Activated CD4-positive, alpha-beta memory T cell treated with anti-CD3 and anti-CD28 coated beads, Interleukin-2, amount 10 ng/mL, durations not matched to agents 7 days and 5 days (primary cell): ENCODE measurements around the gene ASPG. TPM values are rescaled to one million over a fixed set of nuclear protein-coding genes. Genes with fewer than 3 reads are reported as not detected.

Source experiments
- CTCF ChIA-PET: fragments of 350-600 bp; sonication (Branson Sonifier 250); formaldehyde crosslinking; loops from one replicate; lab custom pipeline; 2021; ENCODE audit warnings: antibody characterized with exemption, inconsistent platforms; lab: Charles Lee
- POLR2A ChIA-PET: fragments of 350-600 bp; sonication (Branson Sonifier 250); formaldehyde crosslinking; loops from one replicate; lab custom pipeline; 2021; ENCODE audit warnings: antibody characterized with exemption; lab: Charles Lee
- DNase-seq: peaks from one replicate; pipeline ENCODE4 v3.0.0-alpha.2; 2020
- H3K27ac Mint-ChIP-seq: one replicate; pipeline ENCODE4 v1.8.0; 2021; ENCODE audit warnings: mild to moderate bottlenecking, mixed read lengths
- H3K27me3 Mint-ChIP-seq: one replicate; pipeline ENCODE4 v1.8.0; 2021; ENCODE audit warnings: mixed read lengths
- H3K36me3 Mint-ChIP-seq: one replicate; pipeline ENCODE4 v1.8.0; 2021; ENCODE audit warnings: low read depth, mixed read lengths
- H3K4me1 Mint-ChIP-seq: one replicate; pipeline ENCODE4 v1.8.0; 2021; ENCODE audit warnings: mixed read lengths
- H3K4me3 Mint-ChIP-seq: one replicate; pipeline ENCODE4 v1.8.0; 2021; ENCODE audit warnings: mild to moderate bottlenecking, mixed read lengths
- H3K9me3 Mint-ChIP-seq: one replicate; pipeline ENCODE4 v1.8.0; 2021; ENCODE audit warnings: mixed read lengths
- total RNA-seq, 2 experiments: library from RNA; stranded (reverse); gene quantifications; one replicate each; pipeline ENCODE4 v1.2.3, GENCODE V29; 2021

The ASPG gene
- total RNA-seq, 2 experiments from 2014 or later: not detected

DNA sequence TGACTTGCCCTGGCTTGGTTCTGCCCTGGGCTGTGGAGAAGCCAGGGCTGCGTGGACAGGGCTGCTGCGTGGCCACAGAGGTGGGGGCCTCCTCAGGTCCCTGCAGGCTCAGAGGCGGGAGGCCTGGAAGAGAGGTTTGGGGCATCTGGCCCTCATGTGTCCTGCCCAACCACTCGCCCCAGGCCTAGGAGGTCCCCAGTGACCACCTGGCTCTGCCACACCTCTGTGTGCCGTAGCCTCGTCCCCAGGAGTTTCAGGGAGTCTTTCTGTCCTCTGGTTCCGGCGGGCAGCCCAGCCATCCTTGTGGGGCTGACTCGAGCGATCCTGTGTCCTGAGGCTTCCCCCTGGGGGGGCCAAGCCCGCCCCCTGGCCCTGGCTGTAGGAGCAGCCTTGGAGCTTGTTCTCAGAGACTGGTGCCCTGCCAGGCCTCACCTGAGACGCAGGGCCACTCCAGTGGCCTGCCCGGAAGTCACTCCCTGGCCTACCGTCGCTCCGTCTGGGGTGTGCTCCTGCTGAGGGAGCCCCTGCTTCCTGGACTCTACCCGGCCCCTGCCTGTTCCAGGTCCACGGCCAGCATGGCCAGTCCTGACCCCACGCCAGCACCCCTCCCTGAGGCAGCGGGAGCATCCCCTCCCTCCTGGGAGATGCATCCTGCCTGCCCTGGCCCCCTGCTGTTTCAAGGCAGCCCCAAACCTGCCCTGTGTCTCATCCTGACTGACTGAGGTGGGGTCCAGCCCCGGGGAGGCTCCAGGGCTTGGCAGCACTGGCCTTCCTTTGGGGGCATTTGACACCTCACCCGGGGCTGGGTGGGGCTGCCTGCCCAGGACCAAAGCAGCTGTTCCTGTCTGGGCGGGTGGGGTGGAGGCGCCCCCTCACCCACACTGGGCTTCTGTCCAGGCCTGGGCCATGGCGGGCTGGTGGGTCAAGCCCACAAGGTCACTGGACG, 13.9 kb downstream of the ASPG start:
- no peaks in the 10 kb centered on the region for H3K27me3 Mint-ChIP-seq
- H3K36me3 Mint-ChIP-seq: no peaks in the 10 kb centered on the region
- POLR2A ChIA-PET: no interaction called here
- CTCF ChIA-PET: no interaction called here
- H3K9me3 Mint-ChIP-seq: no peaks in the 10 kb centered on the region
- peaks cover 3% of the 10 kb centered on the region for H3K4me1 Mint-ChIP-seq
- H3K27ac Mint-ChIP-seq: no peak overlapping the region
- DNase-seq: no peak
- H3K4me3 Mint-ChIP-seq: no peak overlapping the region

DNA sequence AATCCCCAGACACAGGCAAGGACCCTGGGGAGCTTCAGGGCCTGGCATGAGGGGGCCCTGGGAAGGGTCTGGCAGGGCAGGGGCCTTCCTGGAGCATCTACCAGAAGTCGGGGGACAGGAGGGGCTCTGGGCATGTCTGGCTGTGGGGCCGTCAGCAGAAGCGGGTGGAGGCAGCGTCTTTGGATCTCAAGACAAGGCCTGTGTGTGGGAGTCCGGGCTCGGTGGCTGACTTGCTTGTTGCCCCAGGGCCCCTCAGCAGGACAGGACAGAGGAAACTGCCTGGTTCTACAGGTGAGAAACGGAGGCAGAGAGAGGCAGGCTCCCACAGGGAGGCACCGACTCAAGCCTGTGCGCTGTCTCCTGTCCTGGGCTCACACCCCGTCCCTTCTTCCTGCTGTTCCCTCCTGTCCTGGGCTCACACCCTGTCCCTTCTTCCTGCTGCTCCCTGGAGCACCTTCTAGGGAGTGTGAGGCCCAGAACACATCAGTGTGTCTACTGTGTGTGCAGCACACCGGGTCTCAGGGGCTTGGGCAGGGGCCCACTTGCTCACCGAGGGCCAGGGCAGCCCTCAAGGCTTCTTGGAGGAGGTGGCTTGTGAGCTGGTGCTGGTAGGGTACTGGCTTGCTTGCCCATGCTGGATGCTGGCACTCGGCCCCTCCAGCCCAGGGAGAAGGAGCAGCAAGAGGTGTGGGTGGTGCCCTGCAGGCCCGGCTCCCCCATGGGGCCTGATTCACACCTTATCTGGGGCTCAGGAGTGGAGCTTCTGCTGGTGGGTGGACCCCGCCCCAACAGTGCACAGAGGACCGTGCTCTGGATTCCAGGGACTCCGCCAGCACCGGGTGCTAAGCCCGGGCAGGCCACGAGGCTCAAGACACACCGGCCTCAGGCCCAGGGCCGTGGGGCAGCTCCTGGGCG, 14.9 kb downstream of the ASPG start:
- CTCF ChIA-PET: interaction anchor here (0.9 kb wide), 1 partner anchor 22 kb away, joined by 3 read pairs; no protein-coding TSS in a partner anchor
- H3K9me3 Mint-ChIP-seq: no peaks in the 10 kb centered on the region
- no peak for DNase-seq
- POLR2A ChIA-PET: no interaction called here
- no peaks in the 10 kb centered on the region for H3K27me3 Mint-ChIP-seq
- H3K36me3 Mint-ChIP-seq: no peaks in the 10 kb centered on the region
- H3K4me3 Mint-ChIP-seq: no peak overlapping the region
- no peaks in the 10 kb centered on the region for H3K4me1 Mint-ChIP-seq
- H3K27ac Mint-ChIP-seq: no peak overlapping the region

DNA sequence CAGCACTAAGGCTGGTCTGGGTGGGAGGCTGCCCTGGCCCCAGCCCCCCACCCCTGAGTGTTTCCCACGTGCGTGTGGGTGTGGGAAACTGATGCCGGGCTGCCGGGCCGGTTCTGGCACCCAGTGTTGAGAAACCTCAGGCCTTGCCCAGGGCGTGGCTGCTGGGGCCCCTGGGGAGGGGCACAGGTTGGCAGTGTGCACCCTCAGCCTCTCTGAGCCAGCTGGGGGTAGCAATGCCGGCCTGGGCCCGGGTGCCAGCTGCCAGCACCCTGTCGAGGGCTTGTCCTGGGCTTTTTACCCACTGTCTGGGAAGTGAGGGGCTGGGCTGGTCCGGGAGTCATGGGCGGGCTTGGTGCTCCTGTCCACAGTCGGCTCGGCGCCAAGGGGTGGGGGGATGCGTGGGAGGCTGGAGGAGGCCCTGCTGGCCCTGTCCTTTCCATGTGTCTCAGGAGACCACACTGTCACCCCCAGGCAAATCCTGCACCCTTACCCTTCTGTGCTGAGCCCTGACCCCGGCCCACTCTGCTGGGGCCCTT, 15.7 kb downstream of the ASPG start:
- Mint-ChIP-seq H3K27ac (no peak overlapping the region), H3K9me3 (no peaks in the 10 kb centered on the region), H3K4me1 (no peaks in the 10 kb centered on the region), H3K4me3 (no peak overlapping the region), H3K27me3 (no peaks in the 10 kb centered on the region), H3K36me3 (no peaks in the 10 kb centered on the region)
- POLR2A ChIA-PET: no interaction called here
- CTCF ChIA-PET: interaction anchor here (0.9 kb wide), 1 partner anchor 23 kb away, joined by 3 read pairs; no protein-coding TSS in a partner anchor
- DNase-seq: no peak

DNA sequence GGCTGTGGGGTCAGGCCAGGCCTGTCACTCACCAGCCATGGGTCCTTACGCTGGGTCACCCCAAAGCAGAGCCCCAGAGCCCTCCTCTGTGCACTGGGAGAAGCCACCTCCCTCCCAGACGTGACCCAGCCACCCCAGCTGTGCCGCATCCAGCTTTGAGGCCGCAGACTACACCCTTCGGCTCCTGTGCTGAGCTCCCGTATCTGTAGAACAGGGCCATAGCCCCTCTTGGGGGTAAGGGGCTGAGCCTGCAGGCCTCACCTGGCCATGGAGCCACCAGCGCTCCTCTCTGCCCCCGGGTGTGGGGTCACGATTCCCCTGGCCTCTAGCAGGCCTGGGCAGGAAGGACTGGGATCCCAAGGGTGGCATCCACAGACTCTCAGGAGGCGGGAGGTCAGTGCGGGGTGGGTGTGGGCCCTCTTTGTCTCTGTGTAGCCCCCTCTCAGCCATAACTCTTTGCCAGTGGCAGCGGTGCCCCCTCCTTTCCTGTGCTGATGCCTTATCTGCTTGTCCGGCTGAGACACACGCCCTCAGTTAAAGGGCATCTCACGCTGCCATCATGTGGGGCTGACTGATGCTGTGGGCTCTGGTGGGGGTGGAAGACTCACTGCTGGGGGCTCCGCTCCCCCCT, 16.3 kb downstream of the ASPG start:
- no peak overlapping the region for H3K4me3 Mint-ChIP-seq
- H3K9me3 Mint-ChIP-seq: no peaks in the 10 kb centered on the region
- H3K27me3 Mint-ChIP-seq: no peaks in the 10 kb centered on the region
- H3K36me3 Mint-ChIP-seq: no peaks in the 10 kb centered on the region
- H3K4me1 Mint-ChIP-seq: no peaks in the 10 kb centered on the region
- no peak for DNase-seq
- CTCF ChIA-PET: no interaction called here
- POLR2A ChIA-PET: no interaction called here
- H3K27ac Mint-ChIP-seq: no peak overlapping the region

DNA sequence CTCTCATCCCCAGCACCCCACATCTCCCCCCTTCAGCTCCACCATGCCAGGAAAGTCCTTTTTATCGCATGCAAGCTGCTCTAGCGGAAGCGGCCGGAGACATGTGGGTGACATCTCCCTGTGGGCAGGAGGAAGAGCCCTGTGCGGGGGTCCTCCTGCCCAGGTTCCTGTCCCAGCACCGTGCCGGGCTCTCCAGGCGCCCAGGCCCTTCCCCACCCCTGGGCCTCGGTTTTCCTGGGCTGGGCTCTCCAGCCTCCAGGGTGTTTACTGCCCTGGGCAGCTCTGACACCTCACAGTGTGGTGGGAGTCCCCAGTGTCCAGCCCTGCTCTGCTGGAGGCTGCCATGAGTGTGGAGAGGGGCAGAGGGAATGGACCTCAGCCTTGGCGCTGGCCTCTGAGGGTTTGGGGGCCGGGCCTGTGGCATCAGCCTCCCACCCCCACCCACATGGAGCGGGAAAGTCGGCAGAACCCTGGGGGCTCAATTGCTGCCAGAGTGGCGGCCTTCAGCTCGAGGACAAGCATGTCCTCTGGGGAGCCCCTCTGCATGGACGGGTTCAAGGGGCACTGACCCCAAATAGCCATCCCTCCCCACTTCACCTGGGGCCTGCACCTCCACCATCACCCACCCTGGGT, 16.9 kb downstream of the ASPG start:
- POLR2A ChIA-PET: no interaction called here
- CTCF ChIA-PET: no interaction called here
- H3K4me1 Mint-ChIP-seq: no peaks in the 10 kb centered on the region

DNA sequence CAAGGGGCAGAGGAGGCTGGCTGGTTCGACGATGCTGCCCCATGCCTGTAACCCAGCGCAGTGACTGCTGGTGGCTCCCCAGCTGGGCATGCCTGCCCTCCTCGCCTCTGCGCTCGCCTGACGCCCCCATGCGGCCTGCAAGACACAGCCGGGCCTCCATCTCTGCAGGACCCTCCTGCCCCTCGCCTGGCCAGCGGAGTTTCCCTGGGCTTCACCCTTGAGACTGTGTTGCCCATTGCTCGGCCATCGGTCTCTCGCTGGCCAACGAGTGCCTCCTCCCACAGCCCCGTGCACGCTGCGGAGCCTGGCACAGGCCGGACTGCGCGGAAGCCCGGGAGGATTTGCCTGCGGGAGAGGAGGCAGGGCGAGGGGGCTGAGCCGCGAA, 17.6 kb downstream of the ASPG start:
- Mint-ChIP-seq H3K27ac (no peak overlapping the region), H3K9me3 (no peaks in the 10 kb centered on the region), H3K4me1 (no peaks in the 10 kb centered on the region), H3K4me3 (no peak overlapping the region), H3K27me3 (no peaks in the 10 kb centered on the region), H3K36me3 (no peaks in the 10 kb centered on the region)
- no peak for DNase-seq
- ChIA-PET POLR2A (no interaction called here), CTCF (no interaction called here)

More for the DNA sequence above, 16.9 kb downstream of the ASPG start:
- Mint-ChIP-seq H3K36me3 (no peaks in the 10 kb centered on the region), H3K27ac (no peak overlapping the region), H3K4me3 (no peak overlapping the region), H3K27me3 (no peaks in the 10 kb centered on the region), H3K9me3 (no peaks in the 10 kb centered on the region)
- no peak for DNase-seq

DNA sequence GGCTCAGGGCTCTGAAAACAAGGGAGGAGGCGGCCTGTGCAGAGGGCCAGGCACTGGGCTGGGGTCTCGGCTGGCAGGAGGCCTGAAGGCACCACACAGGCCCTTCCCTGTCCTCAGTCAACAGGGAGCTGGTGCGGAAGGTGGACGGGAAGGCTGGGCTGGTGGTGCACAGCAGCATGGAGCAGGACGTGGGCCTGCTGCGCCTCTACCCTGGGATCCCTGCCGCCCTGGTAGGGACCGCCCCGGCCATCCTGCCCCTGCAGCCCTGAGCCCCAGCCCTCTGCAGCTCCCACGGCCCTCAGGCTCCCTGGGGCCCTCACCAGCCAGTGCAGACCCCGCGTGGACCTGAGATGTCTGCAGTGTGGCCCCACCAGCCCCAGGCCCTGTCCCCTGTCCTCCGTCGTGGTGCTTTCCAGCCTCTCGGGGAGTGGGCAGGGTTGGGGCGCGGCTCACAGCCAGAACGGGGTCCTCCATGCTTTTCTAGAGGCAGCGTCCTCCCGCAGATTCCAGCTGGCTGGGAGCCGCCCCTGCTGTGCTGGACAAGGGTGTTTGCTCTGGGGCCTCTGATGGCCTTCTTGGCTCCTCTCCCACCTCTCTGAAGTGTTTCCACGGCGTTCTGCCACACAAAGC, 18.1 kb downstream of the ASPG start:
- Mint-ChIP-seq H3K4me1 (no peaks in the 10 kb centered on the region), H3K27ac (no peak overlapping the region), H3K27me3 (no peaks in the 10 kb centered on the region), H3K36me3 (no peaks in the 10 kb centered on the region), H3K9me3 (no peaks in the 10 kb centered on the region), H3K4me3 (no peak overlapping the region)
- ChIA-PET CTCF (no interaction called here), POLR2A (no interaction called here)
- no peak for DNase-seq

DNA sequence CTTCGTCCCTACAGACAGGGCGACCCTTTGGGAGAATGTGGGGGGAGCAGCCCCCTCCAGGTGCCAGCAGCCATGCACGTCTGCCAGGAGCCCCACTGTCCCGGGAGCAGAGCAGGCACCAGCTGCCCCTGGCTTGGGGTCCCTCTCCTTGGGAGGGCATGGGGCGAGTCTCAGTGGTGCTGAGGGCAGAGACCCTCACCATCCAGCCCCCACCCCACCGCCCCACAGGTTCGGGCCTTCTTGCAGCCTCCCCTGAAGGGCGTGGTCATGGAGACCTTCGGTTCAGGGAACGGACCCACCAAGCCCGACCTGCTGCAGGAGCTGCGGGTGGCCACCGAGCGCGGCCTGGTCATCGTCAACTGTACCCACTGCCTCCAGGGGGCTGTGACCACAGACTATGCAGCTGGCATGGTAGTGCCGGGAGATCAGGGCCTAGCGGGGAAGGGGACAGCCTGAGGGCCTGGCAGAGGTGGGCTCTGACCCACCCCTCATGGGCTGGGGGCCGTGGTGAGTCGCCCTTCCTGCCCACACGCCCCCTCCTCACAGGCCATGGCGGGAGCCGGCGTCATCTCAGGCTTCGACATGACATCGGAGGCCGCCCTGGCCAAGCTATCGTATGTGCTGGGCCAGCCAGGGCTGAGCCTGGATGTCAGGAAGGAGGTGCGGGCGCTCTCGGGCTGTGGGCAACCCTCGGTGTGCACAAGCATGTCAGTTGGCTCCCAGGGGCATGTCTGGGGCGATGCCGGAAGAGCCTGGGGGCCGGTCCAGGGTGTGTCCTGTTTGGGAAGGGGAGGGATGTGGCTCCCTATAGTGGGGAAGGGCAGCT, 18.8 kb downstream of the ASPG start:
- H3K36me3 Mint-ChIP-seq: no peaks in the 10 kb centered on the region
- no peaks in the 10 kb centered on the region for H3K9me3 Mint-ChIP-seq

DNA sequence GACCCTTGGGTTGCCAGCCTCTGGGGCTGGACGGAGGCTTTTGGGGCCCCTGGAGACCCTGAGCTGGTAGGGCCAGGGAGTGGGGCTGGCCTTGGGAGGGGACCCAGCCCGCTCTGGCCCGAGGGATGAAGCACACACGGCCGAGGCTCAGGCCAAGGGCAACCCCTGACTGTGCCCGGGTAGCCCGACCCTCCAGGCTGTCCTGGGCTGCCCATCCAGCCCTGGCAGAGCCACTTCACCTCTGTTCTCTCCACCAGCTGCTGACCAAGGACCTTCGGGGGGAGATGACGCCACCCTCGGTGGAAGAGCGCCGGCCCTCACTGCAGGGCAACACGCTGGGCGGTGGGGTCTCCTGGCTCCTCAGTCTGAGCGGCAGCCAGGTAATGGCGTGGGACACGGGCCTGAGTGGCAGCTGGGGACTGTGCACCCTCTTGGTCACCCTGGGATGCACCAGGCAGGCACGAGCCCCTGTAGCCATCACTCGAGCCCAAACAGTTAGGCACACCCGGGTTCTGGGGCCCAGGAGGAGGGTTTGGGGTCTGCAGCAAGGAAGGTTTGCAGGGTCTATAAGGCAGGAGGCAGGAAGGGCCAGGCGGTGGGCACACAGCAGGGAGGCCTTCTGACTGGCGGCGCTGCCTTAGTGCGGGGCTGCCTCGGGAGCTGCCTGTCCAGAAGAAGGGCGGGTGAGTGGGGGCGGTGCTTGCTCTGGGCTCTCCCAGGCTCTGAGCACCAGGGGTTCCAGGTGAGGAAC, 19.7 kb downstream of the ASPG start:
- no peaks in the 10 kb centered on the region for H3K27me3 Mint-ChIP-seq
- no peaks in the 10 kb centered on the region for H3K9me3 Mint-ChIP-seq
- CTCF ChIA-PET: no interaction called here
- H3K4me3 Mint-ChIP-seq: no peak overlapping the region
- H3K4me1 Mint-ChIP-seq: no peaks in the 10 kb centered on the region
- H3K27ac Mint-ChIP-seq: no peak overlapping the region
- H3K36me3 Mint-ChIP-seq: no peaks in the 10 kb centered on the region
- POLR2A ChIA-PET: no interaction called here
- DNase-seq: no peak

More for the DNA sequence above, 18.8 kb downstream of the ASPG start:
- ChIA-PET POLR2A (no interaction called here), CTCF (no interaction called here)
- H3K27me3 Mint-ChIP-seq: no peaks in the 10 kb centered on the region
- no peak overlapping the region for H3K27ac Mint-ChIP-seq
- H3K4me3 Mint-ChIP-seq: no peak overlapping the region
- no peaks in the 10 kb centered on the region for H3K4me1 Mint-ChIP-seq
- DNase-seq: no peak

DNA sequence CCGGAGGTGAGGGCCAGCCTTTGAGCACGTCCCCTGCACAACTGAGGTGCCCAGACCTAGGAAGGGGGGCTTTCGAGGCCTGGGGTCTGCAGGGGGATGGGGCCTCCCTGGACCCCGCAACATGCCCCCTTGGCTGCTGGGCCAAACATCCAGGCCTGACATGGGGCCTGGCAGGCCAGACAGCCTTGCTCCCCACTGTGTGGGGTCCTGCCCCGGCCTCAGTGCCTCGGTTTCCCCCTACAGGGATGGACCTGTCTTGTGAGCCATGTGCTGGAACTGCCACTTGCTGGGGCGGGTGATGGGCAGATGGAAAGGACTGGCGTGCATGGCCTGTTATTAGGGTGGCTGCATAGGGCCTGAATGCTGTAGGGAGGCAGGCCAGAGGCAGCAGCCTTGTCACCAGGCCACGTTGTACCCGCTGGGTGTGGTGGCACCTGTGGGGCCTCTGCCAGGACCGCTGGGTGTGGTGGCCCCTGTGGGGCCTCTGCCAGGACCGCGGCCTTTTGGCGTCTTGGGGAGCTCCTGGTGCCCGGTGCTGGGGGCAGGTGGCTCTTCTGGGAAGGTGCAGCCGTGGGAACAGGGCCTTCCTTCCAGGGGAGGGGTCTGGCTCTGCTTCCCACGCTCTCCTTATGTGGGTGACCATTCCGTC, 20.4 kb downstream of the ASPG start:
- POLR2A ChIA-PET: no interaction called here
- Mint-ChIP-seq H3K27ac (no peak overlapping the region), H3K27me3 (no peaks in the 10 kb centered on the region), H3K9me3 (no peaks in the 10 kb centered on the region), H3K4me3 (no peak overlapping the region), H3K36me3 (no peaks in the 10 kb centered on the region), H3K4me1 (no peaks in the 10 kb centered on the region)
- CTCF ChIA-PET: no interaction called here
- DNase-seq: no peak
